Stimulated activated CD8-positive, alpha-beta memory T cell treated with anti-CD3 and anti-CD28 coated beads, Interleukin-15, amount 100 ng/mL, for 48 hours (primary cell): ENCODE data around the gene DPPA4.
"Not testable (repeated sequence)": the region's sequence is repeated elsewhere in the genome, so short reads cannot be mapped to it uniquely, and the experiment has no call there.

Experiments
- DNase-seq, 2 donors: peaks; one replicate each; pipeline ENCODE4 v3.0.0-alpha.2; 2020; ENCODE audit warnings: low read depth in 2 of 2

The DPPA4 gene

GRCh38 chr3:109337393-109337792, at the start of gene DPPA4:
Gene DPPA4, minus strand, starts transcription at chr3:109337546. Its CDS starts 29 bp downstream, at chr3:109337517.
- no peak for DNase-seq

- no peak for DNase-seq
Measured at GRCh38 chr3:109385442-109386318, 48.3 kb upstream of the DPPA4 start.

- no peak for DNase-seq
Measured at GRCh38 chr3:109384164-109384563, 46.8 kb upstream of the DPPA4 start.

- DNase-seq: no peak
Measured at GRCh38 chr3:109382588-109382987, 45.2 kb upstream of the DPPA4 start.

- no peak for DNase-seq
Measured at GRCh38 chr3:109375975-109376374, 38.6 kb upstream of the DPPA4 start.

GRCh38 chr3:109374434-109374833, 37.1 kb upstream of the DPPA4 start:
- DNase-seq: not testable (repeated sequence)

GRCh38 chr3:109373933-109374332, 36.6 kb upstream of the DPPA4 start:
- no peak for DNase-seq

- no peak for DNase-seq
Measured at GRCh38 chr3:109372639-109373038, 35.3 kb upstream of the DPPA4 start.

GRCh38 chr3:109369510-109369909, 32.2 kb upstream of the DPPA4 start:
- no peak for DNase-seq

- DNase-seq: no peak
Measured at GRCh38 chr3:109364088-109364487, 26.7 kb upstream of the DPPA4 start.

GRCh38 chr3:109363634-109364033, 26.3 kb upstream of the DPPA4 start:
- DNase-seq: no peak

GRCh38 chr3:109362823-109363222, 25.5 kb upstream of the DPPA4 start:
- DNase-seq: no peak

- not testable (repeated sequence) for DNase-seq
Measured at GRCh38 chr3:109358809-109359208, 21.5 kb upstream of the DPPA4 start.

- DNase-seq: no peak
Measured at GRCh38 chr3:109356442-109357155, 19.3 kb upstream of the DPPA4 start.

- DNase-seq: no peak
Measured at GRCh38 chr3:109355625-109356441, 18.5 kb upstream of the DPPA4 start.

- DNase-seq: no peak
Measured at GRCh38 chr3:109353057-109353456, 15.7 kb upstream of the DPPA4 start.

GRCh38 chr3:109351231-109351630, 13.9 kb upstream of the DPPA4 start:
- no peak for DNase-seq

GRCh38 chr3:109346770-109347295, 9.5 kb upstream of the DPPA4 start:
- no peak for DNase-seq

- DNase-seq: no peak
Measured at GRCh38 chr3:109346099-109346498, 8.8 kb upstream of the DPPA4 start.

GRCh38 chr3:109339714-109340648, 2.6 kb upstream of the DPPA4 start:
- DNase-seq: no peak

- no peak for DNase-seq
Measured at GRCh38 chr3:109339197-109339596, 1.9 kb upstream of the DPPA4 start.
